Measurements from ENCODE around the gene CHD8.

Gene CHD8

DNA sequence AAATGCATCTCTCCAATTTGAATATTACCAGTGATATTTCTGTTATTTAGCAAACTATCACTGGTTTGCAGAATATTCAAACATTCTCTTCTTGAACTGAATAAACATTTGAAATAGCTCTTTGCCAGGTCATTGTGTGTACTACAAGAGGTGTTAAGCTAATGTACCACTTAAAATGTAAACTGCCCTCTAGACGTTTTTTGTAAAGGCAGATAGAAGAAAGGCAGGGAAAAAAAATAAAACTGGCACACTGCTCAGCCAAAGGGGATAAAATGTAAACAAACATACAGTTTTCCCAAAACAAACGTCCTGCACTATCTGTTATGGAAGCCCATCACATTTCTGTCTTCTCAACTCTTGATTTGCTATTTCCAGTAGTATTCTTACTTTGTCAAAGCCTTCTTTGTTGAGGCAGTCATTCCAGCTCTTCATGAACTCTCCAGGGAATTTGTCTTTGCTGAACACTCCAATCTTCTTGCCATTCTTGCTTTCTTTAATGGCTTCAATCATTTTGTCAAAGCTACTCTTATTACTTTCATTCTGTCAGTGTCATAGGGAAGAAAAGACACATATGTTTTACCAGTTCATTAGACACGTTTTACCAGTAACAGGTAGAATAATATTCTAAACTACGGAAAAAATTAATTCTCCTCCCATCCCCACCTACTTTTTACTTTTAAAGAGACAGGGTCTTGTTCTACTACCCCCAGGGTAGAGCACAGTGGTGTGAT is 85.8 kb downstream of the CHD8 start:
- no peak for DNase-seq (ENCODE audit: low spot score)

- DNase-seq (ENCODE audit: low spot score) = no peak
These were observed 88.3 kb downstream of the CHD8 start for GRCh38 chr14:21367582-21368144.

DNA sequence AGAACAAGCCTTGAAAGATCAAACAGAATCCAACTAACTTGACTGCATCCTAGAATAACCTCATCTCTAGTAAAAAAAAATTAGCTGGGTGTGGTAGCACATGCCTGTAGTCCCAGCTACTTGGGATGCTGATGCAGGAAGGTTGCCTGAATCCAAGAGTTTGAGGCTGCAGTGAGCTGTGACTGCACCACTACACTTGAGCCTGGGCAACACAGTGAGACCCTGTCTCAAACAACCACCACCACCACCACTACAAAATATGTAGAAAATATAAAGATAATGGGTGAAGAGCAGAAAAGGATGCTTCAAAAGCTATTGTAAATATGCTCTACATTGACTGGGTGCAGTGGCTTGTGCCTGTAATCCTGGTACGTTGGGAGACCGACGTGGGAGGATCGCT is 99.4 kb downstream of the CHD8 start:
- no peak for DNase-seq (ENCODE audit: low spot score)

GRCh38 chr14:21352587-21352986 is 103.3 kb downstream of the CHD8 start:
- DNase-seq (ENCODE audit: low spot score) = peak; percentile 15

GRCh38 chr14:21350539-21350938 is 105.4 kb downstream of the CHD8 start:
- no peak for DNase-seq (ENCODE audit: low spot score)

DNA sequence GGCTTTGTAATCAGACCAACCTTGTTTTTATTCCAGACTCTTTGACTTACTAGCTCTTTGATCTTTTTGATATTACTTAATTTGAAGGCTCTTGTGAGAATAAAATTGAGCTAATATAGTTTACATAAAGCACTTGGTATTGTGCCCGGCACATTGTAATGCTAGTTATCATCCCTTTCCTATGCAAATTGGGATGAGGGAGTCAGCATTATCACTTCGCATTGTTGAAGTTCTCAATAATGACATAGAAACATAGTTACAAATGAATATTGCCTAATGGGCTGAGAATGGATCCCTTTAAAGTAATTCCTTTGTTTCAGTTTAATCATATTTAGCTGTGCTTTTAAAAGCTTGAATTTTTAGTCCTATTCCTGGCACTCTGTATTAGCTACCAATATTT is 108.7 kb downstream of the CHD8 start:
- DNase-seq (ENCODE audit: low spot score) = no peak

GRCh38 chr14:21346532-21347135 is 109.3 kb downstream of the CHD8 start:
- no peak for DNase-seq (ENCODE audit: low spot score)

DNA sequence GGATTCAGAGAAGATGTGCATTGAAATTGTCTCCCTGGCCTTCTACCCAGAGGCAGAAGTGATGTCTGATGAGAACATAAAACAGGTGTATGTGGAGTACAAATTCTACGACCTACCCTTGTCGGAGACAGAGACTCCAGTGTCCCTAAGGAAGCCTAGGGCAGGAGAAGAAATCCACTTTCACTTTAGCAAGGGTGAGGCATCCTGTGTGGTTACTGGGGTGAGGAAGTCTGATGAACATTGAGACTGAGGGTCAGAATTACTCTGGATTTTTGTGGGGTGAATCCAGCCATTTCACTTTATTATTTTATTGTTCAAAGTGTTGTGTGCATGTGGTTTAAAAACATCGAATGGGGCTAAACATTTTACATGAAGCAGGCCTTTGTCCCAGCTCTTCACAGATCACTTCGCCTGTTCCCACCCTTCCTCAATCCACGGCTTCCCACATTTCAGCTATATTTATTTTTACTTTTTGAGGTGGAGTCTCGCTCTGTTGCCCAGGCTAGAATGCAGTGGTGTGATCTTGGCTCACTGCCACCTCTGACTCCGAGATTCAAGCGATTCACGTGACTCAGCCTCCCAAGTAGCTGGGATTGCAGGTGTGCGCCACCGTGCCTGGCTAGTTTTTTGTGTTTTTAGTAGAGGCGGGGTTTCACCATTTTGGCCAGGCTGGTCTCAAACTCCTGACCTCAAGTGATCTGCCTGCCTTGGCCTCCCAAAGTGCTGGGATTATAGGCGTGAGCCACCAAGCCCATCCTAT is 112.7 kb downstream of the CHD8 start:
- DNase-seq (ENCODE audit: low spot score) = no peak
